WTC11 (cell line): ENCODE measurements around the gene NFX1. TPM values are rescaled to one million over a fixed set of nuclear protein-coding genes. Genes with fewer than 3 reads are reported as not detected.

Source experiments
- ATAC-seq: fragments of 200-7000 bp; cut with Tn5 transposase; 2 replicates; pipeline ENCODE4 v1.10.0; 2021; ENCODE audit warnings: mild to moderate bottlenecking, moderate library complexity
- CTCF ChIA-PET: fragments of 300-600 bp; sonication (Branson Sonifier 250); formaldehyde crosslinking; loops from one replicate; lab custom pipeline; 2021; ENCODE audit warnings: antibody characterized with exemption; lab: Charles Lee
- POLR2A ChIA-PET: fragments of 350-600 bp; sonication (Branson Sonifier 250); formaldehyde crosslinking; loops from one replicate; lab custom pipeline; 2021; ENCODE audit warnings: antibody characterized with exemption; lab: Charles Lee
- DNase-seq: peaks from one replicate; pipeline ENCODE4 v3.0.0; 2021; ENCODE audit warnings: low spot score
- H3K27ac Mint-ChIP-seq: 2 replicates; pipeline ENCODE4 v1.8.0; 2021; ENCODE audit warnings: mixed read lengths
- H3K27me3 Mint-ChIP-seq: 2 replicates; pipeline ENCODE4 v1.8.0; 2021; ENCODE audit warnings: low read depth, mild to moderate bottlenecking, moderate library complexity, mixed read lengths
- H3K36me3 Mint-ChIP-seq: 2 replicates; pipeline ENCODE4 v1.8.0; 2021; ENCODE audit warnings: mixed read lengths
- H3K4me1 Mint-ChIP-seq: 2 replicates; pipeline ENCODE4 v1.8.0; 2022; ENCODE audit warnings: mixed read lengths
- H3K4me3 Mint-ChIP-seq: 2 replicates; pipeline ENCODE4 v1.8.0; 2021; ENCODE audit warnings: mild to moderate bottlenecking, moderate library complexity, mixed read lengths
- H3K9me3 Mint-ChIP-seq: 2 replicates; pipeline ENCODE4 v1.8.0; 2021; ENCODE audit warnings: mixed read lengths
- ATF2 ChIP-seq: sonication (generic); formaldehyde crosslinking; IDR thresholded peaks from 2 replicates; pipeline ENCODE4 v1.8.1; 2022; ENCODE audit warnings: low read depth, missing genetic modification reagents, borderline replicate concordance
- CREB1 ChIP-seq: sonication (generic); formaldehyde crosslinking; IDR thresholded peaks from 2 replicates; pipeline ENCODE4 v1.8.0; 2023; ENCODE audit warnings: mild to moderate bottlenecking, missing genetic modification reagents
- CTCF ChIP-seq: fragments of 200-600 bp; IDR thresholded peaks from 2 replicates; pipeline ENCODE4 v1.8.0; 2022; ENCODE audit warnings: antibody characterized with exemption
- E2F5 ChIP-seq: sonication (generic); formaldehyde crosslinking; IDR thresholded peaks from 2 replicates; pipeline ENCODE4 v1.8.1; 2022; ENCODE audit warnings: mild to moderate bottlenecking, moderate library complexity, missing genetic modification reagents
- ESRRA ChIP-seq: sonication (generic); formaldehyde crosslinking; IDR thresholded peaks from 2 replicates; pipeline ENCODE4 v1.8.1; 2022; ENCODE audit warnings: mild to moderate bottlenecking, missing genetic modification reagents, borderline replicate concordance
- GTF2I ChIP-seq: fragments of 250-450 bp; sonication (Bioruptor Pico); conservative IDR thresholded peaks from 2 replicates; pipeline ENCODE4 v1.4.0; 2021; ENCODE audit warnings: mild to moderate bottlenecking
- JUN ChIP-seq: sonication (generic); formaldehyde crosslinking; IDR thresholded peaks from 2 replicates; pipeline ENCODE4 v1.8.0; 2023; ENCODE audit warnings: mild to moderate bottlenecking, missing genetic modification reagents
- MAX ChIP-seq: sonication (generic); formaldehyde crosslinking; IDR thresholded peaks from 2 replicates; pipeline ENCODE4 v1.8.0; 2022; ENCODE audit warnings: mild to moderate bottlenecking, missing genetic modification reagents
- NFATC4 ChIP-seq: fragments of 250-450 bp; sonication (Bioruptor Pico); IDR thresholded peaks from 2 replicates; pipeline ENCODE4 v1.9.0; 2021; ENCODE audit warnings: mild to moderate bottlenecking
- NR1H2 ChIP-seq: sonication (generic); formaldehyde crosslinking; IDR thresholded peaks from 2 replicates; pipeline ENCODE4 v1.9.0; 2021; ENCODE audit warnings: mild to moderate bottlenecking, moderate library complexity, missing genetic modification reagents
- NR3C1 ChIP-seq: sonication (generic); formaldehyde crosslinking; conservative IDR thresholded peaks from 2 replicates; pipeline ENCODE4 v1.8.1; 2023; ENCODE audit warnings: low read depth, mild to moderate bottlenecking, missing genetic modification reagents
- OVOL2 ChIP-seq: fragments of 250-450 bp; sonication (Bioruptor Pico); IDR thresholded peaks from 2 replicates; pipeline ENCODE4 v1.9.0; 2021; ENCODE audit warnings: mild to moderate bottlenecking, borderline replicate concordance
- SMAD3 ChIP-seq: sonication (generic); formaldehyde crosslinking; IDR thresholded peaks from 2 replicates; pipeline ENCODE4 v1.8.0; 2022; ENCODE audit warnings: missing genetic modification reagents, mild to moderate bottlenecking, borderline replicate concordance
- TCF7 ChIP-seq: sonication (generic); formaldehyde crosslinking; IDR thresholded peaks from 2 replicates; pipeline ENCODE4 v1.8.0; 2022; ENCODE audit warnings: mild to moderate bottlenecking, low read depth, missing genetic modification reagents, moderate library complexity
- USF1 ChIP-seq: sonication (generic); formaldehyde crosslinking; IDR thresholded peaks from 2 replicates; pipeline ENCODE4 v1.8.0; 2022; ENCODE audit warnings: mild to moderate bottlenecking, missing genetic modification reagents
- ZBTB43 ChIP-seq: sonication (generic); formaldehyde crosslinking; IDR thresholded peaks from 2 replicates; pipeline ENCODE4 v1.8.1; 2023; ENCODE audit warnings: mild to moderate bottlenecking, missing genetic modification reagents
- ZNF121 ChIP-seq: sonication (generic); formaldehyde crosslinking; IDR thresholded peaks from 2 replicates; pipeline ENCODE4 v1.8.0; 2023; ENCODE audit warnings: missing genetic modification reagents
- ZNF232 ChIP-seq: sonication (generic); formaldehyde crosslinking; IDR thresholded peaks from 2 replicates; pipeline ENCODE4 v1.8.0; 2022; ENCODE audit warnings: mild to moderate bottlenecking, missing genetic modification reagents
- ZNF263 ChIP-seq: sonication (generic); formaldehyde crosslinking; IDR thresholded peaks from 2 replicates; pipeline ENCODE4 v1.8.1; 2022; ENCODE audit warnings: low read depth, mild to moderate bottlenecking, moderate library complexity, missing genetic modification reagents
- ZNF425 ChIP-seq: fragments of 250-450 bp; sonication (Bioruptor Pico); conservative IDR thresholded peaks from 2 replicates; pipeline ENCODE4 v1.9.0; 2021; ENCODE audit warnings: mild to moderate bottlenecking
- ZNF512 ChIP-seq: sonication (generic); formaldehyde crosslinking; IDR thresholded peaks from 2 replicates; pipeline ENCODE4 v1.8.1; 2022; ENCODE audit warnings: missing genetic modification reagents, borderline replicate concordance
- total RNA-seq: library from RNA; stranded (reverse); gene quantifications from 3 replicates; pipeline ENCODE4 v1.2.3, GENCODE V29; 2021

Gene NFX1
- total RNA-seq, 1 experiment from 2014 or later, result 30.9 TPM

GRCh38 chr9:33250458-33250995 is 39.8 kb upstream of the NFX1 start (continued):
- no peak for TF ChIP-seq SMAD3 (CRISPR knock-in tag)
- no peak for TF ChIP-seq ESRRA
- no peak for TF ChIP-seq JUN (CRISPR knock-in tag)
- TF ChIP-seq CTCF, result no peak
- TF ChIP-seq ZBTB43, result no peak

- H3K4me3 Mint-ChIP-seq, result no peak overlapping the region
- TF ChIP-seq MAX (CRISPR knock-in tag), result no peak
- TF ChIP-seq ZNF512 (CRISPR knock-in tag), result no peak
- TF ChIP-seq ZNF121, result no peak
- no peak for TF ChIP-seq ZNF232 (CRISPR knock-in tag)
- no peak for TF ChIP-seq ZNF425 (CRISPR knock-in tag)
- TF ChIP-seq OVOL2, result no peak
- TF ChIP-seq USF1 (CRISPR knock-in tag), result no peak
- TF ChIP-seq ZNF263 (CRISPR knock-in tag), result no peak
- no peak for TF ChIP-seq JUN (CRISPR knock-in tag)
- TF ChIP-seq SMAD3 (CRISPR knock-in tag), result no peak
- TF ChIP-seq GTF2I (CRISPR knock-in tag), result no peak
- no peak for TF ChIP-seq E2F5 (CRISPR knock-in tag)
- no peak for ATAC-seq
- DNase-seq, result no peak
- no peaks in the 10 kb centered on the region for H3K9me3 Mint-ChIP-seq
- H3K27me3 Mint-ChIP-seq, result no peaks in the 10 kb centered on the region
- H3K36me3 Mint-ChIP-seq, result peaks cover 49% of the 10 kb centered on the region
- H3K27ac Mint-ChIP-seq, result no peak overlapping the region
- CTCF ChIA-PET, result no interaction called here
- H3K4me1 Mint-ChIP-seq, result no peaks in the 10 kb centered on the region
- POLR2A ChIA-PET, result interaction anchor here (0.6 kb wide), 1 partner anchor 36 kb away, joined by 3 read pairs; the partner anchor contains the start of gene NFX1
Measured at GRCh38 chr9:33254211-33254610, 36.1 kb upstream of the NFX1 start.

GRCh38 chr9:33255014-33255413 is 35.3 kb upstream of the NFX1 start:
- peaks cover 57% of the 10 kb centered on the region for H3K36me3 Mint-ChIP-seq
- H3K4me3 Mint-ChIP-seq, result no peak overlapping the region
- DNase-seq, result no peak
- ChIA-PET POLR2A (no interaction called here), CTCF (no interaction called here)
- no peak for ATAC-seq
- H3K4me1 Mint-ChIP-seq, result no peaks in the 10 kb centered on the region
- no peaks in the 10 kb centered on the region for H3K27me3 Mint-ChIP-seq
- H3K9me3 Mint-ChIP-seq, result no peaks in the 10 kb centered on the region
- no peak overlapping the region for H3K27ac Mint-ChIP-seq
- TF ChIP-seq JUN (CRISPR knock-in tag), result no peak
- no peak for TF ChIP-seq CREB1 (CRISPR knock-in tag)
- no peak for TF ChIP-seq CTCF
- no peak for TF ChIP-seq ATF2 (CRISPR knock-in tag)
- TF ChIP-seq TCF7, result no peak
- TF ChIP-seq NR3C1 (CRISPR knock-in tag), result no peak
- TF ChIP-seq NFATC4, result no peak
- no peak for TF ChIP-seq NR1H2 (CRISPR knock-in tag)
